Sigmoid colon (tissue), 7 donors: Measurements from ENCODE around the gene RPUSD4. TPM values are rescaled to one million over a fixed set of nuclear protein-coding genes. Genes with fewer than 3 reads are reported as not detected.

ENCODE experiments used
- DNase-seq: peaks from one replicate; pipeline ENCODE4 v3.0.0-alpha.2; 2019
- H3K27ac ChIP-seq, 4 donors: fragments of 200-600 bp; sonication (generic); one replicate each; pipeline ENCODE4 v1.5.1; 2016 to 2019; ENCODE audit warnings: mild to moderate bottlenecking in 1 of 4
- H3K27me3 ChIP-seq, 3 donors: fragments of 200-600 bp; sonication (generic); one replicate each; pipeline ENCODE4 v1.5.1; 2019; ENCODE audit warnings: mild to moderate bottlenecking in 1 of 3
- H3K36me3 ChIP-seq, 4 donors: fragments of 200-600 bp; sonication (generic); one replicate each; pipeline ENCODE4 v1.5.1; 2016 to 2019
- H3K4me1 ChIP-seq, 4 donors: fragments of 200-600 bp; sonication (generic); one replicate each; pipeline ENCODE4 v1.5.1; 2017 to 2019
- H3K4me3 ChIP-seq, 4 donors: fragments of 200-600 bp; sonication (generic); one replicate each; pipeline ENCODE4 v1.5.1; 2017 to 2019; ENCODE audit warnings: mild to moderate bottlenecking in 2 of 4, moderate library complexity in 1 of 4
- H3K9me3 ChIP-seq, 4 donors: fragments of 200-600 bp in 3 of 4; sonication (generic) in 3 of 4; one replicate each; pipeline versions ENCODE4 v1.5.1 to v1.6.1; 2013 to 2019
- EP300 ChIP-seq, 4 donors: sonication (generic); formaldehyde crosslinking; IDR thresholded peaks; one replicate each; pipeline ENCODE4 v1.6.1; 2017; ENCODE audit warnings: antibody characterized with exemption in 4 of 4
- POLR2A ChIP-seq, 2 donors: fragments of 450-650 bp; IDR thresholded peaks; one replicate each; pipeline ENCODE4 v1.6.1; 2016; ENCODE audit warnings: antibody characterized with exemption in 2 of 2, mild to moderate bottlenecking in 2 of 2, moderate library complexity in 2 of 2
- POLR2AphosphoS5 ChIP-seq, 4 donors: sonication (generic); formaldehyde crosslinking; IDR thresholded peaks; one replicate each; pipeline ENCODE4 v1.6.1; 2017; ENCODE audit warnings: antibody characterized with exemption in 4 of 4
- WGBS, 2 donors: extraction: QIAGEN DNeasy Blood & Tissue Kit; methylation state at CpG; one replicate each; pipeline ENCODE4 v1.1.7; 2013; 5-methylcytosine and 5-hydroxymethylcytosine counted together
- intact Hi-C: fragments of 100-400 bp; cut with DNase I; formaldehyde crosslinking; loops from one replicate; pipeline ENCODE4 v1.15.1; 2023
- polyA plus RNA-seq, 3 donors: library from polyadenylated mRNA; stranded (reverse); fragments of 200-250 nt; gene quantifications; one replicate each; pipeline ENCODE4 v1.2.3, GENCODE V29; 2013
- total RNA-seq, 4 donors: library from RNA; depleted of rRNA; stranded (reverse); fragments of >200 nt; gene quantifications; one replicate each; pipeline ENCODE4 v1.1.0, GENCODE V29; 2016
- TF ChIP-seq, protein P1 (sequence below), 4 experiments: fragments of 450-650 bp in 3 of 4; fragments of 200-600 bp in 1 of 4; IDR thresholded peaks; one replicate each; pipeline ENCODE4 v1.5.1; 2016 to 2019; ENCODE audit warnings: antibody characterized with exemption in 4 of 4, mild to moderate bottlenecking in 3 of 4, moderate library complexity in 2 of 4
- donor health status: healthy with polysubstance abuse.
- donor health status: Bipolar disorder and iron deficiency.
- donor health status: healthy.

RPUSD4 gene
- total and polyA plus RNA-seq, 7 donors, result 7.9 to 24.4 (median 16.0) TPM

DNA sequence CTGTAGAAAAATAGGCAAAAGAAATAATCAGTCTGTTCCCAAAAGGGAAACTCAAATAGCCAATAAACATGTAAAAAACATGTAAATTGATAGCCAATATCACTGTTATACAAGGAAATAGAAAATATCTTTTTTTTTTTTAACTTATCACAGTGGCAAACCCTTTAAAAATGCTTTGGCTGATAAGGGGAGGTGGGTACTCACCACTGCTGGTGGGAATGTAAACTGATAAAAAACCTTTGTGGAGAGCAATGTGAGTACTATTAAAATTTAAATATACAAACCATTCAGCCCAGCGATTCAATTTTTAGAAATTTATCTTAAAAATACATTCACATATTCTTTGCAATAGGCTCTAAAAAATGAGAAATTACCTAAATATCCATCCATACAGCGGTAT, 3.6 kb downstream of the RPUSD4 start:
- peaks cover 31 to 64% (median 36%) of the 10 kb centered on the region in 4 donors for H3K36me3 ChIP-seq
- WGBS, 2 donors, result 90 to 95% methylated on average over 2 of the region's 2 CpGs
- intact Hi-C loops, result no loop called here

DNA sequence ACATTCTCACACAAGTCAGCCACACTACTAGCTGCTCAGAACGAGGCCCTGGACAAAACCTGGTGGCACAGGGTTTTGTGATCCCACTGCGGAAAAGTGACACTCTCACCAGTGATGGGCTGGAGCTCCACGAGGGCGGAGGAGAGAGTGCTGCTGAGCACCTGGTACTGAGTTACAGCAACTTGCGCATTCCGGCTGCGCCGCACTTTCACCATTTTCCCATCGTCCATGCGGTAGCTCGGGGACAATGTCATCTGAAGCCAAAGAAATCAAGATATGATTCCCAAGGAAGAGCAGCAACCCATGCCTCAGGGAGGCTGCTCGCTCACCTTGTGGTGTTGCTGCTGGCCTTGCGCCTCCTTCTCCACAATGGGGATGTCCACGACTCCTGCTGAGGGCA, 6.1 kb downstream of the RPUSD4 start:
- Histone ChIP-seq H3K4me1 (peaks cover 0 to 3% (median under 1%) of the 10 kb centered on the region in 4 donors), H3K9me3 (no peaks in the 10 kb centered on the region), H3K27me3 (no peaks in the 10 kb centered on the region), H3K4me3 (no peak overlapping the region), H3K27ac (no peak overlapping the region), H3K36me3 (peaks cover 40 to 89% (median 53%) of the 10 kb centered on the region in 4 donors)
- intact Hi-C loops, result no loop called here
- whole genome bisulfite sequencing, 2 donors, result 96 to 97% methylated on average over 14 of the region's 14 CpGs
- no peak for DNase-seq
- TF ChIP-seq, protein P1, sequence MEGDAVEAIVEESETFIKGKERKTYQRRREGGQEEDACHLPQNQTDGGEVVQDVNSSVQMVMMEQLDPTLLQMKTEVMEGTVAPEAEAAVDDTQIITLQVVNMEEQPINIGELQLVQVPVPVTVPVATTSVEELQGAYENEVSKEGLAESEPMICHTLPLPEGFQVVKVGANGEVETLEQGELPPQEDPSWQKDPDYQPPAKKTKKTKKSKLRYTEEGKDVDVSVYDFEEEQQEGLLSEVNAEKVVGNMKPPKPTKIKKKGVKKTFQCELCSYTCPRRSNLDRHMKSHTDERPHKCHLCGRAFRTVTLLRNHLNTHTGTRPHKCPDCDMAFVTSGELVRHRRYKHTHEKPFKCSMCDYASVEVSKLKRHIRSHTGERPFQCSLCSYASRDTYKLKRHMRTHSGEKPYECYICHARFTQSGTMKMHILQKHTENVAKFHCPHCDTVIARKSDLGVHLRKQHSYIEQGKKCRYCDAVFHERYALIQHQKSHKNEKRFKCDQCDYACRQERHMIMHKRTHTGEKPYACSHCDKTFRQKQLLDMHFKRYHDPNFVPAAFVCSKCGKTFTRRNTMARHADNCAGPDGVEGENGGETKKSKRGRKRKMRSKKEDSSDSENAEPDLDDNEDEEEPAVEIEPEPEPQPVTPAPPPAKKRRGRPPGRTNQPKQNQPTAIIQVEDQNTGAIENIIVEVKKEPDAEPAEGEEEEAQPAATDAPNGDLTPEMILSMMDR (IDR thresholded peaks at IDR 0.05), result no peak

More for the DNA sequence above, 3.6 kb downstream of the RPUSD4 start:
- Histone ChIP-seq H3K4me3 (no peak overlapping the region), H3K4me1 (peaks cover 0 to 21% (median 16%) of the 10 kb centered on the region in 4 donors), H3K9me3 (no peaks in the 10 kb centered on the region), H3K27ac (no peak overlapping the region), H3K27me3 (no peaks in the 10 kb centered on the region)
- TF ChIP-seq EP300 (IDR thresholded peaks at IDR 0.05), result no peak
- TF ChIP-seq, protein P1 (IDR thresholded peaks at IDR 0.05), result no peak
- no peak for TF ChIP-seq POLR2AphosphoS5 (IDR thresholded peaks at IDR 0.05)
- TF ChIP-seq POLR2A (IDR thresholded peaks at IDR 0.05), result no peak
- DNase-seq, result no peak

DNA sequence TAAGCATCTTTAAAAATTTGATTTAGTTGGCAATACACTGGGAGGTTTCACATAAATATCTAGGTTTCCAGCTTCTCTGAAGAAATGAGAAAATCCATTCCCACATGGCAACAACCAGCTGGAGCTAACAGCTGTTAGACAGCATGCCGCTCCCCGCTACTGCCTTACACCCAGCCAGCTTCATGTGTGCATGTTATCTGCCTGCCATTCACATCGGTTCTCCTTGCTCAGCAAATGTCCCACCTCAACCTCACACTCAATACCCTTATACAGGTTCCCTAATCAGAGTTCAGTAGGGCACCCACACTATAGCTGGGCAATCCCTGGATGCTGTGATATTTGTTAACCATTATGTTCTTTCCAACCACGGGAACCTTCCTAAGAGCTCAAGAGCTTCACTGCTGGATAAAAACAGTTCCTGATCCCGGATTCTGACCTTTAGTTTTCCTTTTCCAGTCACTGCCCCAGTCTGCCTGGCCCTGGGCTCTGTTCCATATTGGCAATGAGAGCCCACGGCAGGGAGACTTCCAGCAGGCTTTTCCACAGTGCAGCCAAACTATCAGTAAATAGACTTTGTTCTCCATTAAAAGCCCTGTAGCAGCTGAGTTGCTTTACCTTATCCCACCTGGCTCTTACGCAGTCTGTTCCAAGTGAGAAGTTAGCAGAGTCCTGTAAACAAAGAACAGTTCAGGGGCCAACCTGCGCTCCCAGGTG, 8.6 kb downstream of the RPUSD4 start:
- Histone ChIP-seq H3K36me3 (peaks cover 40 to 91% (median 53%) of the 10 kb centered on the region in 4 donors), H3K4me1 (no peaks in the 10 kb centered on the region), H3K9me3 (no peaks in the 10 kb centered on the region), H3K27me3 (no peaks in the 10 kb centered on the region), H3K4me3 (no peak overlapping the region), H3K27ac (no peak overlapping the region)
- no peak for DNase-seq
- TF ChIP-seq POLR2A (IDR thresholded peaks at IDR 0.05), result no peak
- TF ChIP-seq EP300 (IDR thresholded peaks at IDR 0.05), result no peak
- TF ChIP-seq, protein P1 (IDR thresholded peaks at IDR 0.05), result no peak
- no peak for TF ChIP-seq POLR2AphosphoS5 (IDR thresholded peaks at IDR 0.05)
- 80 to 88% methylated on average over 8 of the region's 8 CpGs for WGBS, 2 donors
- intact Hi-C loops, result no loop called here

DNA sequence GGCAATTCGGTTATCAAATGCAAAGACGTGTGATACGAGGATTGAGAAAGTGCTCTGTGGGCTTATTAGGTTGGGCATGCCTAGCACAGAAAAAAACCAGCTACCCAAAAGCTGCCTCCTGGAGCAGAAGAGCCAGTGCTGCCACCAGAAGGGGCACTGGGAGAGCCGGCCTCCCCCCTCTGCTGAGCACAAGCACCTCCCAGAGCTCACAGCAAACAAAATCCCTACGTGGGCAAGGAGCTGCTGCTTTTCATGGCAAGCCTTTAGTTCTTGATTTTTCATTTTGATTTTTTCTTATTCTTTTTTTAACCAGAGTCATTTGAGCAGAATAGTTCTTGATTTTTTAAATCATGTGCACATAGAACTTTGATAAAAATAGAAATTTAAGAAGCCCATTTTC, 12.8 kb downstream of the RPUSD4 start:
- Histone ChIP-seq H3K4me1 (peaks cover 0 to 4% (median 2%) of the 10 kb centered on the region in 4 donors), H3K9me3 (no peaks in the 10 kb centered on the region), H3K27ac (no peak overlapping the region), H3K36me3 (peaks cover 15 to 79% (median 36%) of the 10 kb centered on the region in 4 donors), H3K4me3 (no peak overlapping the region), H3K27me3 (no peaks in the 10 kb centered on the region)
- TF ChIP-seq, protein P1 (IDR thresholded peaks at IDR 0.05), result no peak
- no peak for TF ChIP-seq POLR2A (IDR thresholded peaks at IDR 0.05)
- no peak for TF ChIP-seq EP300 (IDR thresholded peaks at IDR 0.05)
- TF ChIP-seq POLR2AphosphoS5 (IDR thresholded peaks at IDR 0.05), result no peak
- WGBS, 2 donors, result 96% methylated on average over 5 of the region's 5 CpGs
- DNase-seq, result no peak
- intact Hi-C loops, result no loop called here
